NCI-H226 (cell line): ENCODE measurements around the gene ZFAND2B.
"Not testable (repeated sequence)": the region's sequence is repeated elsewhere in the genome, so short reads cannot be mapped to it uniquely, and the experiment has no call there.

Source experiments
- DNase-seq: peaks from one replicate; pipeline ENCODE4 v3.0.0-alpha.2; 2015

ZFAND2B gene

GRCh38 chr2:219176818-219177551 lies 29.6 kb upstream of the ZFAND2B start, which contains the start of gene CNPPD1:
TSS of gene CNPPD1 (minus strand) at chr2:219176925. CDS start at chr2:219176828, 97 bp downstream.
- peak; percentile 85 for DNase-seq

- peak; percentile 81 for DNase-seq
Measured at GRCh38 chr2:219177552-219178376, 28.8 kb upstream of the ZFAND2B start, which contains the start of gene RETREG2. TSS of gene RETREG2 (plus strand) at chr2:219178275. CDS start at chr2:219178353, 78 bp downstream.

DNA sequence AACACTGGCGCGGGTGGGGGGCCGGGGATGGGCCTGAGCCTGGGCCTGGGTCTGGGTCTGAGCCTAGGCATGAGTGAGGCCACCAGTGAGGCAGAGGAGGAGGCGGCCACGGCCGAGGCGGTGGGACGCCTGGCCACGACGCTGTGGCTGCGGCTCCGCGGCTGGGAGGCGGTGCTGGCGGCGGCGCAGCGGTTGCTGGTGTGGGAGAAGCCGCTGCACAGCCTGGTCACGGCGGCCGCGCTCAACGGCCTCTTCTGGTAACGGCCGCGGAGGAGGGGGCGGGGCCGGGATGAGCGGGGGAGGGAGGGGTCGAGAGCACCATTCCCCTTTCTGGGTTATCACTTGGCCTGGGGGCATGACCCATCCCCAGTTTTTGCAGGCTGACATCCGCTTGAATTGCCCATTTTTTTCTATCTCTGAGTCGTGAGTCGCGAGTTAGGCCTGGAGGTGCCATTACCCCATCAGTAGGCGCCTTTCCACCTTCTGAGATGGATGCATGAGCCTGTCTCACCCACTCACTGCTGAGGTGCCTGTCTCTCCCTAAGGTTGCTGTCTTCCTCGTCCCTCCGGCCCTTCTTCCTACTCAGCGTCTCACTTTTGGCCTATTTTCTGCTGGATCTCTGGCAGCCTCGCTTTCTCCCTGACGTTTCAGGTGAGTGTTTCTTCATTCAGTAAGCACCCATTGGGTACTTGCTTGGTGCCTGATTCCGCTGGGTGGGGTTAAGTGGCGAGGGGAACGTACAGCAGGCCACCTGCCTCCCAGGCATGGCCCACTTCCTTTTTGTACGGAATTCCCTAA lies 28.0 kb upstream of the ZFAND2B start:
- no peak for DNase-seq

- no peak for DNase-seq
Measured at GRCh38 chr2:219179601-219180465, 26.7 kb upstream of the ZFAND2B start.

- DNase-seq = no peak
Measured at GRCh38 chr2:219180961-219181360, 25.6 kb upstream of the ZFAND2B start.

GRCh38 chr2:219181531-219181930 lies 25.1 kb upstream of the ZFAND2B start:
- no peak for DNase-seq

DNA sequence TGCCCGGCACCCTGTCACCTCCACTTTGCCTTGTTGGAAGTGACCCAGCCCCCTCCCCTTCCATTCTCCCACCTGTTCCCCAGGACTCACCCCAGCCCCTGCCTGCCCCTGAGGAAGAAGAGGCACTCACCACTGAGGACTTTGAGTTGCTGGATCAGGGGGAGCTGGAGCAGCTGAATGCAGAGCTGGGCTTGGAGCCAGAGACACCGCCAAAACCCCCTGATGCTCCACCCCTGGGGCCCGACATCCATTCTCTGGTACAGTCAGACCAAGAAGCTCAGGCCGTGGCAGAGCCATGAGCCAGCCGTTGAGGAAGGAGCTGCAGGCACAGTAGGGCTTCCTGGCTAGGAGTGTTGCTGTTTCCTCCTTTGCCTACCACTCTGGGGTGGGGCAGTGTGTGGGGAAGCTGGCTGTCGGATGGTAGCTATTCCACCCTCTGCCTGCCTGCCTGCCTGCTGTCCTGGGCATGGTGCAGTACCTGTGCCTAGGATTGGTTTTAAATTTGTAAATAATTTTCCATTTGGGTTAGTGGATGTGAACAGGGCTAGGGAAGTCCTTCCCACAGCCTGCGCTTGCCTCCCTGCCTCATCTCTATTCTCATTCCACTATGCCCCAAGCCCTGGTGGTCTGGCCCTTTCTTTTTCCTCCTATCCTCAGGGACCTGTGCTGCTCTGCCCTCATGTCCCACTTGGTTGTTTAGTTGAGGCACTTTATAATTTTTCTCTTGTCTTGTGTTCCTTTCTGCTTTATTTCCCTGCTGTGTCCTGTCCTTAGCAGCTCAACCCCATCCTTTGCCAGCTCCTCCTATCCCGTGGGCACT lies 24.0 kb upstream of the ZFAND2B start:
- no peak for DNase-seq

DNA sequence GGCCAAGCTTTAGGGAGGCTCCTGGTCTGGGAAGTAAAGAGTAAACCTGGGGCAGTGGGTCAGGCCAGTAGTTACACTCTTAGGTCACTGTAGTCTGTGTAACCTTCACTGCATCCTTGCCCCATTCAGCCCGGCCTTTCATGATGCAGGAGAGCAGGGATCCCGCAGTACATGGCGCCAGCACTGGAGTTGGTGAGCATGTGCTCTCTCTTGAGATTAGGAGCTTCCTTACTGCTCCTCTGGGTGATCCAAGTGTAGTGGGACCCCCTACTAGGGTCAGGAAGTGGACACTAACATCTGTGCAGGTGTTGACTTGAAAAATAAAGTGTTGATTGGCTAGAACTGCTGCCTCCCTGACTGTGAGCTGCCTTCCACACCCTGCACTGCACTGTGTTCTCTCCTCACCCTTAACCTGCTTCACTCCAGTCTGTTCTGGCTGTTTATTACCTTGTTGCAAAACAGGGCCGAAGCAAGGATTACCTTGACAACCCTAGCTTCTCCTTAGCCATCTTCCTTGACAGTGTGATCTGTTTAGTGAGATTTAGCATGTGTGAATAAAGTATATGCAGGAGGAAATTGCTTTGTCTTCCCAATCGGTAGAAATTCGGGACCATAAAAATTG lies 23.3 kb upstream of the ZFAND2B start:
- DNase-seq = no peak

DNA sequence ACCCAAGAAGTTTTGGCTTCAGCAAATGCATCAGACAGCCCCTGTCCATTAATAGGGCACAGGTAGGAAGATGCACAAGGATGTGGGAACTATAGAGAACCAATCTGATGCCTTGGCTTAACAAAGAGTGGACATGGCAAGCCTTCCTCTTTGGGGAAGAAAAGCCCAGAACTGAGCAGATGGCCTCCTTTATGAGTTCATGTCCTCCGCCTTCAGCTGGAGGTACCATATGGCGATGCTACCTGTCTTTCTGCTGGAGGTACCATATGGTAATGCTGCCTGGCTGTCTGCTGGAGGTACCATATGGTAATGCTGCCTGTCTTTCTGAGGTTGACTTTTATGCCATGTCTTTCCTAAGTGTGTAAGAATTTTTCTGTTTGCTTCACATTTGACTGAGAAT lies 22.5 kb upstream of the ZFAND2B start:
- no peak for DNase-seq

DNA sequence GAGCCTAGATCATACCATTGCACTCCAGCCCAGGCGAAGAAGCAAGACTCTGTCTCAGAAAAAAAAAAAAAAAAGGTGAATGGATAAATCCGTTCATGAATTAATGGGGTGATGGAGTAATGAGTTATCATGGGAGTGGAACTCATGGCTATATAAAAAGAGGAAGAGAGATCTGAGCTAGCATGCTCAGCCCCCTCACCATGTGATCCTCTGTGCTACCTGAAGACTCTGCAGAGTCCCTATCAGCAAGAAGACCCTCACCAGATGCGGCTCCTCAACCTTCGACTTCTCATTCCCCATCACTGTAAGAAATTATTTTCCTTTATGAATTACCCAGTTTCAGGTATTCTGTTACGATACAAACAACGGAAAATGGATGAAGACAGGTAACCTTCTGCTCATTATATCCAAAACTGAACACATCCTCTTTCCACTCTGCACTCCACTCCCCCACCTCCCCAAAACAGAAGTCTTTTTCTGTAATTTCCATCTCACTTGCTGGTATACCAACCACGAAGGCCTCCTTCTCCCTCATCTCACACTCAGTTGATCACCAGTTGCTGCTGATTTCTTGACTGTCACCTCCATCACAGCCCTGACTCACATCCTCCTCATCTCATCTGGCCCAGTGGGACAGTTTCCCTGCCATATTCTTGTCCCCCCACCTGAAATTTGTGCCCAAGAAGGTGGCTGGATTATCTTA lies 19.7 kb upstream of the ZFAND2B start:
- DNase-seq = no peak

- DNase-seq = no peak
Measured at GRCh38 chr2:219197388-219197787, 9.2 kb upstream of the ZFAND2B start.

- no peak for DNase-seq
Measured at GRCh38 chr2:219198974-219199373, 7.6 kb upstream of the ZFAND2B start.

DNA sequence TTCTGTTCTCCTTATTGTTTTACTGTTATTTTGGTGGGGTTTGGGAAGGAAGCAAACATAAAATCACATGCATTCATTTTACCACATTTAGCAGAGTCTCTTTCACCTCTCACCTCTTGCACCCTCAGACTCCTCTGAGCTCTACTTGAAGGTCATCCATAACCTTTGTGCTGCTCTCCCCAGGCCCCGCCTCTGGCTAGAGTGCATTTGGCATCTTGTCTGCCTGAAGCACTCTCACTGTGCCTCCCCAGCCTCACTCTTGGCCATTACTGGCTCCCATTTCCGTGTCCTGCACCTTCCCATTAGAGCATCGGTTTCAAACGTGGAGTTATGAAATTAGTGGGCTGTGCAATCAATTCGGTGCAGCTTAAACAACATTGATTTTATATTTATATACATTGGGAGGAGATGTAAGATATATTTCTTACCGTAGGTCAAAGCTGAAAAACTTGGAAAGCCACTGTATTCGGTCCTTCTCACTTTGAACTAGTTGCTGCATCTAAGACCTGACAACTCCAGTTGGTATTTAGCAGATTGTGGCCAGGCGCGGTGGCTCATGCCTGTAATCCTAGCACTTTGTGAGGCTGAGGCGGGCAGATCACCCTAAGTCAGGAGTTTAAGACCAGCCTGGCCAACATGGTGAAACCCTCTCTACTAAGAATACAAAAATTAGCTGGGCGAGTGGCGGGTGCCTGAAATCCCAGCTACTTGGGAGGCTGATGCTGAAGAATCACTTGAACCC lies 6.9 kb upstream of the ZFAND2B start:
- DNase-seq = no peak

DNA sequence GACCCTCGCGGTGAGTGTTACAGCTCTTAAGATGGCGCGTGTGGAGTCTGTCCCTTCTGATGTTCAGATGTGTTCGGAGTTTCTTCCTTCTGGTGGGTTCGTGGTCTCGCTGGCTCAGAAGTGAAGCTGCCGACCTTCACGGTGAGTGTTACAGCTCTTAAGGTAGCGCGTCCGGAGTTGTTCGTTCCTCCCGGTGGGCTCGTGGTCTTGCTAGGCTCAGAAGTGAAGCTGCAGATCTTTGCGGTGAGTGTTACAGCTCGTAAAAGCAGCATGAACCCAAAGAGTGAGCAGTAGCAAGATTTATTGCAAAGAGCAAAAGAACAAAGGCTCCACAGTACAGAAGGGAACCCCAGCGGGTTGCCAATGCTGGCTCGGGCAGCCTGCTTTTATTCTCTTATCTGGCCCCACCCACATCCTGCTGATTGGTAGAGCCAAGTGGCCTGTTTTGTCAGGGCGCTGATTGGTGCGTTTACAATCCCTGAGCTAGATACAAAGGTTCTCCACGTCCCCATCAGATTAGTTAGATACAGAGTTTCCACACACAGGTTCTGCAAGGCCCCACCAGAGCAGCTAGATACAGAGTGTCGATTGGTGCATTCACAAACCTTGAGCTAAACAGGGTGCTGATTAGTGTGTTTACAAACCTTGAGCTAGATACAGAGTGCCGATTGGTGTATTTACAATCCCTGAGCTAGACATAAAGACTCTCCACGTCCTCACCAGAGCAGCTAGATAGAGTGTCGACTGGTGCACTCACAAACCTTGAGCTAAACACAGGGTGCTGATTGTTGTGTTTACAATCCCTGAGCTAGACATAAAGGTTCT lies 5.9 kb upstream of the ZFAND2B start:
- DNase-seq = not testable (repeated sequence)

DNA sequence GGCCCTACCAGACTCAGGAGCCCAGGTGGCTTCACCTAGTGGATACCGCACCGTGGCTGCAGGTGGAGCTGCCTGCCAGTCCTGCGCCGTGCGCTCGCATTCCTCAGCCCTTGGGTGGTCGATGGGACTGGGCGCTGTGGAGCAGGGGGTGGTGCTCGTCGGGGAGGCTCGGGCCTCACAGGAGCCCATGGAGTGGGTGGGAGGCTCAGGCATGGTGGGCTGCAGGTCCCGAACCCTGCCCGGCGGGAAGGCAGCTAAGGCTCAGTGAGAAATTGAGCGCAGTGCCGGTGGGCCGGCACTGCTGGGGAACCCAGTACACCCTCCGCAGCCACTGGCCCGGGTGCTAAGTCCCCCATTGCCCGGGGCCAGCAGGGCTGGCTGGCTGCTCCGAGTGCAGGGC lies 5.3 kb upstream of the ZFAND2B start:
- not testable (repeated sequence) for DNase-seq

DNA sequence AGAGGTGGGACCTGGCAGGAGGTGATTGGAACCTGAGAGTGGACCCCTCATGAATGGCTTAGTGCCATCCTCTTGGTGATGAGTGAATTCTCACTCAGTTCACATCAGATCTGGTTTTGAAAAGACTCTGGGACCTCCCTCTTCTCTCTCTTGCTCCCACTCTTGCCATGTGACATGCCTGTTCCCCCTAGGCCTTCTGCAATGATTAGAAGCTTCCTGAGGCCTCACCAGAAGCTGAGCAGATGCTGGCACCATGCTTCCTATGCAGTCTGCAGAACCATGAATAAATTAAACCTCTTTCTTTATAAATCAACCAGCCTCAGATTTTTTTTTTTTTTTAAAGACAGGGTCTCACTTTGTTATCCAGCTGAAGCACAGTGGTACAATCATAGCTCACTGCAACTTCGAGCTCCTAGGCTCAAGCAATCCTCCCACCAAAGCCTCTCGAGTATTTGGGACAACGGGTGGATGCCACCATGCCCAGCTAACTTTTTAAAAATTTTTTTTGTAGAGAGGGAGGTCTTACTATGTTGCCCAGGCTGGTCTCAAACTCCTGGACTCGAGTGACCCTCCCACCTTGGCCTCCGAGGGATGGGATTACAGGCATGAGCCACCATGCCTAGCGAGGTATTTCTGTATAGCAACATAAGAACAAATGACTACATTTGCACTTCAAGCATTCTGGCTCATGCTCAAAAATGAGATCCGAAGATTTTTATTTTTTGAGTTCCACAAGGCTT lies 2.0 kb upstream of the ZFAND2B start:
- no peak for DNase-seq

DNA sequence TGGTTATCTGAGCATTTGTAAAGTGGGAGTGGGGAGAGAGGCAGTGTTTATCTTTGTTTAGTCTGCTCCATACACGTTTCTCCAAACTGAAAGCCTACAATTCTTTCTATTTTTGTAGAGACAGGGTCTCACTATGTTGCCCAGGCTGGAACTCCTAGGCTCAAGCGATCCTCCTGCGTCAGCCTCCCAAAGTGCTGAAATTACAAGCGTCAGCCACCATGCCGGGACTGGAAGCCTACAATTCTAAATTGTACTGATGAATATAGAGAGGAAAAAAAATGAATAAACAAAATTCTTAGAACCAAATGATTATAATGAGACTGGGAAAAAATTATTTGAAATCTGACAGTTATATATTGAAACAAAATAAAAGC lies 1.4 kb upstream of the ZFAND2B start:
- no peak for DNase-seq

DNA sequence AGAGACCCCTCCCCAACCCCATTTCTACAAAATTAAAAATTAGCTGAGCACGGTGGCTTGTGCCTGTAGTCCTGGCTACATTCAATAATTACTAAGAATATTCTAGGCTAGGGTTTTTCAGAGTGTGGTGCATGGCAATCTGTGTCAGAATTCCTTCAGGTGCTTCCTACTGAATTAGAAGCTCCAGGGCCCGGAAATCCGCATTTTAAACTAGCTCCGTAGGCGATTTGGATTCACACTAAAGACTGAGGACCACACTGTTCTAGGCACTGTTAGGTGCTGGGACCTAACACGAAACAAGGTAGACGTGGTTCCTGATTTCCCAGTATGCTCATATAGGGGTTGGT lies 628 bp upstream of the ZFAND2B start:
- DNase-seq = no peak
